GM12875 (cell line): Measurements from ENCODE around the gene PLB1.

Source experiments
- H3K4me3 ChIP-seq: one replicate; pipeline ENCODE4 v1.5.1; 2011; ENCODE audit warnings: low read depth, low read length, control low read depth
- CTCF ChIP-seq: IDR thresholded peaks from 2 replicates; pipeline ENCODE4 v1.5.1; 2011; ENCODE audit warnings: low read depth, mild to moderate bottlenecking, control low read depth, inconsistent platforms, low read length, moderate library complexity, borderline replicate concordance; ENCODE audit not compliant: insufficient read depth

Gene PLB1

GRCh38 chr2:28622101-28622499 is 126.2 kb downstream of the PLB1 start:
- TF ChIP-seq CTCF, result no peak
- no peak overlapping the region for H3K4me3 ChIP-seq

GRCh38 chr2:28623582-28624405 is 127.9 kb downstream of the PLB1 start:
- no peak for TF ChIP-seq CTCF
- no peak overlapping the region for H3K4me3 ChIP-seq

- H3K4me3 ChIP-seq, result no peak overlapping the region
- no peak for TF ChIP-seq CTCF
Observed at GRCh38 chr2:28624436-28624792, 128.6 kb downstream of the PLB1 start.

- no peak for TF ChIP-seq CTCF
Observed at GRCh38 chr2:28624793-28625701, 129.2 kb downstream of the PLB1 start.

GRCh38 chr2:28626376-28626775 is 130.5 kb downstream of the PLB1 start:
- no peak overlapping the region for H3K4me3 ChIP-seq
- no peak for TF ChIP-seq CTCF

More at GRCh38 chr2:28624793-28625701, 129.2 kb downstream of the PLB1 start:
- no peak overlapping the region for H3K4me3 ChIP-seq

GRCh38 chr2:28626891-28627421 is 131.1 kb downstream of the PLB1 start:
- no peak overlapping the region for H3K4me3 ChIP-seq

More at GRCh38 chr2:28626891-28627421, 131.1 kb downstream of the PLB1 start:
- no peak for TF ChIP-seq CTCF
